Measurements from ENCODE around the gene LAMB4.

The LAMB4 gene

GRCh38 chr7:108147031-108147563 lies 16.9 kb upstream of the LAMB4 start:
- no peak overlapping the region for H3K4me3 ChIP-seq (replicated peaks; ENCODE audit: insufficient read depth, low read length)
- TF ChIP-seq POLR2AphosphoS5 (IDR thresholded peaks at IDR 0.05; ENCODE audit: low read depth) (no peak), CTCF (IDR thresholded peaks at IDR 0.05; ENCODE audit: insufficient read depth, low read length) (no peak), SPI1 (IDR thresholded peaks at IDR 0.05; ENCODE audit: borderline replicate concordance, low read depth) (no peak), REST (IDR thresholded peaks at IDR 0.05; ENCODE audit: insufficient replicate concordance, low read depth) (no peak), GABPA (IDR thresholded peaks at IDR 0.05; ENCODE audit: low read depth) (no peak)
- DNase-seq (ENCODE audit: low read depth in 1 of 2, low spot score in 1 of 2): no peak
- no peaks in the 10 kb centered on the region for H3K27me3 ChIP-seq (ENCODE audit: insufficient read depth, poor library complexity, severe bottlenecking)
- no peak overlapping the region for H3K27ac ChIP-seq (replicated peaks)

GRCh38 chr7:108146070-108146842 lies 16.1 kb upstream of the LAMB4 start:
- TF ChIP-seq CTCF (IDR thresholded peaks at IDR 0.05; ENCODE audit: insufficient read depth, low read length) (peak; percentile 75), SPI1 (IDR thresholded peaks at IDR 0.05; ENCODE audit: borderline replicate concordance, low read depth) (no peak)
- Histone ChIP-seq H3K4me3 (replicated peaks; ENCODE audit: insufficient read depth, low read length) (no peak overlapping the region), H3K27me3 (ENCODE audit: insufficient read depth, poor library complexity, severe bottlenecking) (no peaks in the 10 kb centered on the region), H3K27ac (replicated peaks) (no peak overlapping the region)
- peak in 1 of 2 experiments; percentile 61 for DNase-seq (ENCODE audit: low read depth in 1 of 2, low spot score in 1 of 2)

- H3K4me3 ChIP-seq (replicated peaks; ENCODE audit: insufficient read depth, low read length): no peak overlapping the region
- H3K27ac ChIP-seq (replicated peaks): no peak overlapping the region
- no peak for TF ChIP-seq GABPA (IDR thresholded peaks at IDR 0.05; ENCODE audit: low read depth)
- no peak for TF ChIP-seq REST (IDR thresholded peaks at IDR 0.05; ENCODE audit: insufficient replicate concordance, low read depth)
- no peak for TF ChIP-seq CTCF (IDR thresholded peaks at IDR 0.05; ENCODE audit: insufficient read depth, low read length)
- TF ChIP-seq POLR2AphosphoS5 (IDR thresholded peaks at IDR 0.05; ENCODE audit: low read depth): no peak
- no peaks in the 10 kb centered on the region for H3K27me3 ChIP-seq (ENCODE audit: insufficient read depth, poor library complexity, severe bottlenecking)
- no peak for DNase-seq (ENCODE audit: low read depth in 1 of 2, low spot score in 1 of 2)
Measured at GRCh38 chr7:108145401-108145800, 15.2 kb upstream of the LAMB4 start.
